Kidney (tissue), 14 donors: ENCODE measurements around the gene PIM3. TPM values are rescaled to one million over a fixed set of nuclear protein-coding genes. Genes with fewer than 3 reads are reported as not detected.
A peak's percentile ranks its signal among the peaks of the same experiment; 100 is the strongest.

Experiments
- DNase-seq, 5 donors: peaks; one replicate each; pipeline ENCODE4 v3.0.0-alpha.2; 2013 to 2020
- FAIRE-seq: peaks from 2 replicates; lab custom pipeline; 2012; peaks lifted over from hg19 to GRCh38; lab: Jason Lieb, UNC
- H3K27ac ChIP-seq, 2 donors: one replicate each; pipeline ENCODE4 v1.7.0; 2013; ENCODE audit warnings: low read depth in 2 of 2, low read length in 2 of 2, inconsistent platforms in 1 of 2
- H3K27me3 ChIP-seq: one replicate; pipeline ENCODE4 v1.7.1; 2013; ENCODE audit warnings: low read length, inconsistent platforms; ENCODE audit not compliant: control insufficient read depth, insufficient read depth
- H3K36me3 ChIP-seq, 3 donors: one replicate each; pipeline versions ENCODE4 v1.7.0 to v1.7.1; 2013; ENCODE audit warnings: low read length in 3 of 3, control low read depth in 1 of 3, inconsistent platforms in 1 of 3; ENCODE audit not compliant: insufficient read depth in 3 of 3, control insufficient read depth in 2 of 3
- H3K4me1 ChIP-seq, 3 donors: one replicate each; pipeline versions ENCODE4 v1.7.0 to v1.7.1; 2013; ENCODE audit warnings: low read length in 3 of 3, inconsistent platforms in 1 of 3, low read depth in 1 of 3; ENCODE audit not compliant: control insufficient read depth in 2 of 3, insufficient read depth in 2 of 3
- H3K4me3 ChIP-seq, 3 donors: one replicate each; pipeline versions ENCODE4 v1.7.0 to v1.8.1; 2013; ENCODE audit warnings: low read length in 3 of 3, control low read depth in 1 of 3, inconsistent platforms in 1 of 3
- H3K9ac ChIP-seq, 3 donors: one replicate each; pipeline versions ENCODE4 v1.7.0 to v1.7.1; 2013; ENCODE audit warnings: low read length in 3 of 3, control low read depth in 1 of 3, inconsistent platforms in 1 of 3
- H3K9me3 ChIP-seq, 3 donors: one replicate each; pipeline versions ENCODE4 v1.7.0 to v1.7.1; 2013; ENCODE audit warnings: low read length in 3 of 3, control low read depth in 1 of 3, inconsistent platforms in 1 of 3; ENCODE audit not compliant: control insufficient read depth in 2 of 3, insufficient read depth in 1 of 3
- intact Hi-C: fragments of 100-400 bp; cut with DNase I; formaldehyde crosslinking; loops from one replicate; pipeline ENCODE4 v1.11.1; 2022
- polyA plus RNA-seq: library from polyadenylated mRNA; stranded (reverse); fragments of 350-450 nt; fragmentation: Illumina TruSeq; extraction: RNeasy Lipid Tissue Mini Kit (QIAGEN cat#74804); gene quantifications from one replicate; pipeline ENCODE4 v1.2.3, GENCODE V29; 2014; ENCODE audit warnings: low read depth, low replicate concordance; ENCODE audit not compliant: insufficient read depth
- total RNA-seq: library from RNA; stranded (reverse); fragmentation: NEBNext Ultra II Directional; extraction: Animal tissue kit (Norgen Biotek cat#: 25700); gene quantifications from one replicate; pipeline ENCODE4 v1.2.1, GENCODE V29; 2021
- TF ChIP-seq, protein P1 (sequence below): IDR thresholded peaks from 3 replicates; pipeline ENCODE4 v1.5.1; 2012; ENCODE audit warnings: mild to moderate bottlenecking, moderate library complexity, borderline replicate concordance; ENCODE audit not compliant: insufficient read depth; ENCODE audit errors: extremely low read depth
- donor health status: control.
- donor health status: control.
- donor health status: control.
- donor health status: control.
- donor health status: control.
- donor health status: DM: yes; HTN: yes; CAD: no.
- donor health status: Normal renal cell carcinoma (clear cell type).

PIM3 gene
- total and polyA plus RNA-seq, 2 donors from 2014 or later: 96.5 to 107 TPM

DNA sequence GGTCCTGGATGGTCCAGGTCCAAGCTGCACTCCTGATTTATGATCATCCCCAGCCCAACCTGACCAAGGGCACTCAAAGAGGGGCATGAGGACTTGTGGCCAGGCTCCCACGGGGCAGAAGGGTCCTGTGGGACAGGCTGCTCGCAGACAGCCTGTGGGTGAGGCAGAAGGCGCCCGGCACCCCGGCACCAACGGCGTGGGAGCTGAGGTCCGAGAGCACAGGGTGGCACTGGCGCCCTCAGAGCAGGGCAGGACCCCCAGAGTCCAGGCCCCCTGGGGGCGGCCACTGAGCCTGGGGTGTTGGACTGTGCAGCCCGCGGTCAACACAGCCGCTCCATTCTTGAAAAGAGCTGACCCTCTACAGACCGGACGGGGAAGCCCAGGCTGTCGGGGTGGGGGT is 48.7 kb downstream of the PIM3 start:
- Histone ChIP-seq H3K4me3 (no peak overlapping the region), H3K27ac (no peak overlapping the region), H3K9ac (no peak overlapping the region), H3K36me3 (no peaks in the 10 kb centered on the region), H3K9me3 (no peaks in the 10 kb centered on the region), H3K4me1 (no peaks in the 10 kb centered on the region), H3K27me3 (peaks cover 13% of the 10 kb centered on the region)
- FAIRE-seq (no peak), DNase-seq (peak in 1 of 5 donors; percentile 72)
- TF ChIP-seq, protein P1, sequence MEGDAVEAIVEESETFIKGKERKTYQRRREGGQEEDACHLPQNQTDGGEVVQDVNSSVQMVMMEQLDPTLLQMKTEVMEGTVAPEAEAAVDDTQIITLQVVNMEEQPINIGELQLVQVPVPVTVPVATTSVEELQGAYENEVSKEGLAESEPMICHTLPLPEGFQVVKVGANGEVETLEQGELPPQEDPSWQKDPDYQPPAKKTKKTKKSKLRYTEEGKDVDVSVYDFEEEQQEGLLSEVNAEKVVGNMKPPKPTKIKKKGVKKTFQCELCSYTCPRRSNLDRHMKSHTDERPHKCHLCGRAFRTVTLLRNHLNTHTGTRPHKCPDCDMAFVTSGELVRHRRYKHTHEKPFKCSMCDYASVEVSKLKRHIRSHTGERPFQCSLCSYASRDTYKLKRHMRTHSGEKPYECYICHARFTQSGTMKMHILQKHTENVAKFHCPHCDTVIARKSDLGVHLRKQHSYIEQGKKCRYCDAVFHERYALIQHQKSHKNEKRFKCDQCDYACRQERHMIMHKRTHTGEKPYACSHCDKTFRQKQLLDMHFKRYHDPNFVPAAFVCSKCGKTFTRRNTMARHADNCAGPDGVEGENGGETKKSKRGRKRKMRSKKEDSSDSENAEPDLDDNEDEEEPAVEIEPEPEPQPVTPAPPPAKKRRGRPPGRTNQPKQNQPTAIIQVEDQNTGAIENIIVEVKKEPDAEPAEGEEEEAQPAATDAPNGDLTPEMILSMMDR: no peak
- intact Hi-C loops: no loop called here

DNA sequence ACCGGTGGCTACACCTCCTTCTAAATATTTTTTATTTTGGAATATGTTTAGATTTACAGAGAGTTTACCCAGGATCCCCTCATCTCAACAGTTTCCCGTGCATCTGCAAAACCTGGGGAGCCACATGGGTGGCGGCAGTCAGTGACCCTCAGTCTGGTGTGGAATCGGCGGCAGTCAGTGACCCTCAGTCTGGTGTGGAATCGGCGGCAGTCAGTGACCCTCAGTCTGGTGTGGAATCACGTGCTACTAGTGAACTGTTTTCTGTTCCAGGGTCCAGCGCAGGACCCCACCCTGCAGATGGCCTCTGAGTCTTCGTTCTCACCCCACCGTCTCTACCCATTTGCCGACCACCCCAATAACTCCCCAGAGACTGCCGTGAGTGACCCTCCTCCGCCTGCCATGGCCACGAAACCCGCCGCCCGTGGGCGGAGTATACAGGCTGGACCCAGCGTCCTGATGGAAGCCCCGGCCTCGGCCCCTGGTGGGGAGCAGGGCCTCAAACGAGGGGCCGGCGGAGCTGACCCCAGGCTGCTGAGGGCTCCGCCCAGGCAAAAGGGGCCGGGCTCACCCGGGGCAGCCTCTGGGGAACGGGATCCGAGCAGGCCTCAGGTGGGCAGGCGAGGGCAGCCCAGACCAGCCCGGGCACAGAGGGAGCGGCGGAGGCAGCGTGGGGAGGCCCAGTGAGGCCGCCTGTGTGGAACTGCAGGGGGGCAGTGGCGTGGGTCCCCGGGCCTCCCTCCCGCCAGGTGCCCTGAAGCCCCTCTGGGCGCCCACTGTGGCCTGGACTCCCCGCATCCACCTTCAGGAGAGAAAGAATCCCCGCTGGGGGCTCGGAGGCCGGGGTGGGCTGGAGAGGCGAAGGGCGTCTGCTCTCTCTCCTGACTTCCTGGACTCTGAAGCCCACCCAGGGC is 49.4 kb downstream of the PIM3 start:
- no peaks in the 10 kb centered on the region for H3K9me3 ChIP-seq
- H3K36me3 ChIP-seq: no peaks in the 10 kb centered on the region
- peaks cover 13% of the 10 kb centered on the region for H3K27me3 ChIP-seq
- no peak overlapping the region for H3K27ac ChIP-seq
- H3K4me3 ChIP-seq: no peak overlapping the region
- no peaks in the 10 kb centered on the region for H3K4me1 ChIP-seq
- FAIRE-seq: no peak
- intact Hi-C loops: no loop called here
- DNase-seq: peak in 2 of 5 donors; percentile 46 to 84
- TF ChIP-seq, protein P1: no peak
- no peak overlapping the region for H3K9ac ChIP-seq

DNA sequence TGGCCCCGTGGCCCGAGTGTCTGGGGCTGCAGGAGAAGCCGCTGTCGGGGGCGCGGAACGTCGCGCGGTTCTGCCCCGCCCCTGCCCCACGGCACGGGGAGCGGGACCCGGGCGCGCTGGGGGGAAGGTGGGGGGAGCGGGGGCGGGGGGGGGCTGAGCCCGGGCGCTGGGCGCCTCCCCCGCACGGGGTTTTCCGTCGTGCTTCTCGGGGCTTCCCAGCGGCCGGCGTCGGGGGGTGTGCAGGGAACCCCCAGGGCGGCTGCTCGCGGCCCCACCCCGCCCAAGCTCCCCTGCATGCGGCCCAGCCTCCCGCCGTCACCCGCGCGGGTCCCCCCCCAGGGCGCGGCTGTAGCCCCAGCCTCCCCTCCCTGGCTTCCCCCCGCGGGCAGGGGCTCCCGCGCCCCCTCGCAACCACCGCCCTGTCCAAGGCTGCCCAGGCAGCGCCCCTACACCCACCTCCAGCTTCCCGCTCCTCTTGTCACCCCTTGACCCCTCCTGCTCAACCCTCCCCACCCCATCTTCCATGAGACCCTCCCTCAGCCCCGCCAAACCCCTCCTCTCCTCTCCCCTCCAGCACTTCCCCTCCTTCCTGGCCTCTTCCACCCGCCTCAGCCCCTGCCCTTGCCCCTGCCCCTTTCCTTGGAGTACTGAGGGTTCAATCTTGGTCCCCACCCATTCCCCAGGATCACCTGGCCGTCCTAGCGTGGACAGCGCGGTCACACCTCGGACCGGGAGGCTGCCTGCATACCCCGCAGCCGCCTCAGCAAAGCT is 50.3 kb downstream of the PIM3 start:
- Histone ChIP-seq H3K9me3 (no peaks in the 10 kb centered on the region), H3K4me3 (no peak overlapping the region), H3K27me3 (peaks cover 13% of the 10 kb centered on the region), H3K4me1 (no peaks in the 10 kb centered on the region), H3K9ac (no peak overlapping the region), H3K36me3 (no peaks in the 10 kb centered on the region), H3K27ac (no peak overlapping the region)
- FAIRE-seq (no peak), DNase-seq (peak in 1 of 5 donors; percentile 52)
- intact Hi-C loops: no loop called here
- TF ChIP-seq, protein P1: no peak
